A673 (cell line): Measurements from ENCODE around the gene ALG1. TPM values are rescaled to one million over a fixed set of nuclear protein-coding genes. Genes with fewer than 3 reads are reported as not detected.

Experiments used
- BruUV-seq: library from RNA; stranded (reverse); fragments of 400-500 nt; replicated peaks from 2 replicates; lab custom pipeline; 2021; lab: Mats Ljungman, UMichigan
- CTCF ChIA-PET: fragments of 300-600 bp; sonication (Branson Sonifier 250); formaldehyde crosslinking; loops from one replicate; lab custom pipeline; 2022; ENCODE audit warnings: antibody characterized with exemption; lab: Charles Lee
- POLR2A ChIA-PET: fragments of 300-600 bp; sonication (Branson Sonifier 250); formaldehyde crosslinking; loops from one replicate; lab custom pipeline; 2022; ENCODE audit warnings: antibody characterized with exemption; ENCODE audit not compliant: low non-redundant PET; lab: Charles Lee
- DNase-seq: peaks from one replicate; pipeline ENCODE4 v3.0.0-alpha.2; 2015; ENCODE audit warnings: low spot score
- H3K27ac ChIP-seq: fragments of 200-600 bp; sonication (generic); 2 replicates; pipeline ENCODE4 v1.5.1; 2016; ENCODE audit warnings: mixed run types, low read depth, mild to moderate bottlenecking, mixed read lengths, antibody characterized with exemption, low read length; ENCODE audit not compliant: poor library complexity, severe bottlenecking
- H3K27me3 ChIP-seq: fragments of 200-600 bp; sonication (generic); replicated peaks from 2 replicates; pipeline ENCODE4 v1.6.1; 2017; ENCODE audit warnings: mixed run types, low read depth, mild to moderate bottlenecking, mixed read lengths, antibody characterized with exemption, low read length; ENCODE audit not compliant: insufficient read depth, poor library complexity
- H3K36me3 ChIP-seq: fragments of 200-600 bp; sonication (generic); 2 replicates; pipeline ENCODE4 v1.6.1; 2016; ENCODE audit warnings: mixed run types, mild to moderate bottlenecking, mixed read lengths, antibody characterized with exemption, low read length; ENCODE audit not compliant: insufficient read depth, poor library complexity, severe bottlenecking
- H3K4me1 ChIP-seq: fragments of 200-600 bp; sonication (generic); 2 replicates; pipeline ENCODE4 v1.6.1; 2017; ENCODE audit warnings: mixed run types, mild to moderate bottlenecking, mixed read lengths, antibody characterized with exemption, low read length; ENCODE audit not compliant: insufficient read depth, poor library complexity, severe bottlenecking
- H3K4me3 ChIP-seq: fragments of 200-600 bp; sonication (generic); 2 replicates; pipeline ENCODE4 v1.5.1; 2016; ENCODE audit warnings: low read depth, mixed run types, mild to moderate bottlenecking, mixed read lengths, low read length; ENCODE audit not compliant: poor library complexity, severe bottlenecking
- H3K9me3 ChIP-seq: fragments of 200-600 bp; sonication (generic); 2 replicates; pipeline ENCODE4 v1.6.1; 2016; ENCODE audit warnings: mixed run types, low read depth, mild to moderate bottlenecking, mixed read lengths, antibody characterized with exemption, low read length; ENCODE audit not compliant: poor library complexity, severe bottlenecking
- EZH2 ChIP-seq: fragments of 200-600 bp; sonication (generic); IDR thresholded peaks from 2 replicates; pipeline ENCODE4 v1.6.1; 2017; ENCODE audit warnings: borderline replicate concordance, low read depth, mild to moderate bottlenecking, mixed read lengths, antibody characterized with exemption, low read length; ENCODE audit not compliant: poor library complexity, severe bottlenecking
- intact Hi-C: fragments of 100-400 bp; cut with micrococcal nuclease; formaldehyde crosslinking; loops from one replicate; pipeline ENCODE4 v1.10.0; 2022; ENCODE audit not compliant: unreplicated experiment
- total RNA-seq: library from RNA; stranded (reverse); gene quantifications from 2 replicates; pipeline ENCODE4 v1.2.3, GENCODE V29; 2021
- TF ChIP-seq, protein P1 (sequence below): fragments of 300-800, 200-600 bp; sonication (generic); conservative IDR thresholded peaks from 2 replicates; pipeline ENCODE4 v1.5.1; 2017; ENCODE audit warnings: low read depth, mild to moderate bottlenecking, antibody characterized with exemption, low read length, moderate library complexity, mixed read lengths

Gene ALG1
- total RNA-seq, 1 experiment from 2014 or later = 29.8 TPM

DNA sequence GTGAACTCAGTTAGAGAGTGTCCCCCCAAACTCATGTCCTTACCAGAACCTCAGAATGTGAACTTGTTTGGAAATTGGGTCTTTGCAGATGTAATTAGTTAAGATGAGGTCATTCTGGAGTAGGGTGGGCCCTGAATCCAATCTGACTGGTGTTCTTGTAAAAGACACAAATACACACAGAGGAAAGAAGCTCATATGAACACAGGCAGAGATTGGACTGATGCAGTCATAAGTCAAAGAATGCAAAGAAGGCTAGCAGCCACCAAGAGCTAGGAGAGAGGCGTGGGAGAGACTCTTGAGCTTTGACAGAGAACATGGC, 35.8 kb upstream of the ALG1 start:
- intact Hi-C loops = no loop called here
- TF ChIP-seq, protein P1, sequence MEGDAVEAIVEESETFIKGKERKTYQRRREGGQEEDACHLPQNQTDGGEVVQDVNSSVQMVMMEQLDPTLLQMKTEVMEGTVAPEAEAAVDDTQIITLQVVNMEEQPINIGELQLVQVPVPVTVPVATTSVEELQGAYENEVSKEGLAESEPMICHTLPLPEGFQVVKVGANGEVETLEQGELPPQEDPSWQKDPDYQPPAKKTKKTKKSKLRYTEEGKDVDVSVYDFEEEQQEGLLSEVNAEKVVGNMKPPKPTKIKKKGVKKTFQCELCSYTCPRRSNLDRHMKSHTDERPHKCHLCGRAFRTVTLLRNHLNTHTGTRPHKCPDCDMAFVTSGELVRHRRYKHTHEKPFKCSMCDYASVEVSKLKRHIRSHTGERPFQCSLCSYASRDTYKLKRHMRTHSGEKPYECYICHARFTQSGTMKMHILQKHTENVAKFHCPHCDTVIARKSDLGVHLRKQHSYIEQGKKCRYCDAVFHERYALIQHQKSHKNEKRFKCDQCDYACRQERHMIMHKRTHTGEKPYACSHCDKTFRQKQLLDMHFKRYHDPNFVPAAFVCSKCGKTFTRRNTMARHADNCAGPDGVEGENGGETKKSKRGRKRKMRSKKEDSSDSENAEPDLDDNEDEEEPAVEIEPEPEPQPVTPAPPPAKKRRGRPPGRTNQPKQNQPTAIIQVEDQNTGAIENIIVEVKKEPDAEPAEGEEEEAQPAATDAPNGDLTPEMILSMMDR = no peak
- no peak for TF ChIP-seq EZH2
- no peaks in the 10 kb centered on the region for H3K36me3 ChIP-seq
- H3K4me1 ChIP-seq = peaks cover 12% of the 10 kb centered on the region
- DNase-seq = no peak
- POLR2A ChIA-PET = no interaction called here
- no TSS peak for BruUV-seq
- no peaks in the 10 kb centered on the region for H3K9me3 ChIP-seq
- H3K27ac ChIP-seq = no peak overlapping the region
- peaks cover 13% of the 10 kb centered on the region for H3K27me3 ChIP-seq
- CTCF ChIA-PET = no interaction called here
- no peak overlapping the region for H3K4me3 ChIP-seq

DNA sequence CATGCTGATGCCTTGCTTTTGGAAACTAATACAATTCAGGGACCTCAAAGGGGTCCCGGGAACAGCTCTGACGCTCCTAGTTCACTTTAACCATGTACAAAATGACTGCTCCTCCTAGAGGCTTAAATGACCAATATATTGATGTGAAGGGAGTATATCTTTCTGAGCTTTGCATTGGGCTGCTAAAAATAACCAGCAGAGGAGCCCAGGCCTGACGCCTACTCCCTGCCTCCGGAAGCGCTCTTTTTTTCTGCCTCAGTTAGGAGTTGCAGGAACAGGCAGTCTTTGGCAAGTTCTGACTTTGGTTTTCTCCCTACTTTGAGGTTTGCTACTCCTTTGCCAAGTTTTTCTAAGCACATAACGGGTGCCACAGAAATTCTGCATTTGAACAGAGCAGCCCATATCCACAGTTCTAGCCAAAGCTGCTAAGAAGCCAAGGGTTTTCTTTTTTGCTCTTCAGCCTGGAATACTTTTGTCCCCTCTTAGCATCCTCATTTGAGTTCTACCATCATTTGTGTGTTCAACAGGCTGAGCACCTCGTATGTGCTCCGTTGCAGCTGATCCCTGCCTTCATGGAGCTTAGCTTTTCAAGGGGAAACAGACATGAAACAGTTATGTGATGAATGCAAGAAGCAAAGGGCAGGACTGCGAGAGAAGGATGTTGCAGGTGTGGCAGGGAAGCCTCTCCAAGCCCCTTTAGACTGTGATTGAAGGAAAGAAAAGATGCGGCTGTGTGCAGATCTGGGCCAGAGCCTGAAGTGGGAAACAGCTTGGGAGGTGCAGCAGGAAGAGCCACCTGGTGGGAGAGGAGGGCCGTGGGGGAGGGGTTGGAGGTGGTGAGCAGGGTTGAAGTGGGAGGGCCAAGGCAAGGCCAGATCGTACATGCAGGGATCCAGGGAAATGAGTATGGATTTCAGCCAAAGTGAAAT, 35.2 kb upstream of the ALG1 start:
- CTCF ChIA-PET = no interaction called here
- no TSS peak for BruUV-seq
- Histone ChIP-seq H3K36me3 (no peaks in the 10 kb centered on the region), H3K4me1 (peaks cover 12% of the 10 kb centered on the region), H3K27ac (no peak overlapping the region), H3K9me3 (no peaks in the 10 kb centered on the region), H3K27me3 (peaks cover 19% of the 10 kb centered on the region), H3K4me3 (no peak overlapping the region)
- DNase-seq = no peak
- intact Hi-C loops = no loop called here
- TF ChIP-seq EZH2 = no peak
- TF ChIP-seq, protein P1 = no peak
- POLR2A ChIA-PET = no interaction called here

DNA sequence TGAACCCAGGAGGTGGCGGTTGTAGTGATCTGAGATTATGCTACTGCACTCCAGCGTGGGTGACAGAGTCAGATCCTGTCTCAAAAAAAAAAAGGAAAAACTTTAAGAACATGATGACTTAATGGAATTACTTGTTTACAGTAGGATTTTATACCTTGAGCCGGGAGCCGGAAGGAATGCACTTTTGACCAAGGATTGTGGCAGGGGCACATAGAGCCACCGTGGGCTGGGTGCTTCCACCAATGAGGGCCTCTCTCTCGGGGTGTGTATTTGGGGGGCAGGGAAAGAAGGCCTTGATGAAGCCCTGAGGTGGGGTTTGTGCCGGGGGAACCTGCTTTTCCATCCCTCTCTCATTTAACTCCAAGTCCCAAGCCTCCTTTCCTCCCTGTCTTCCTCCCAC, 31.2 kb upstream of the ALG1 start:
- ChIA-PET CTCF (no interaction called here), POLR2A (no interaction called here)
- DNase-seq = no peak
- H3K4me1 ChIP-seq = no peaks in the 10 kb centered on the region
- BruUV-seq = no TSS peak
- H3K4me3 ChIP-seq = no peak overlapping the region
- peaks cover 31% of the 10 kb centered on the region for H3K27me3 ChIP-seq
- TF ChIP-seq, protein P1 = no peak
- H3K9me3 ChIP-seq = no peaks in the 10 kb centered on the region
- no peaks in the 10 kb centered on the region for H3K36me3 ChIP-seq
- no peak overlapping the region for H3K27ac ChIP-seq
- intact Hi-C loops = no loop called here
